Glomerular visceral epithelial cell (primary cell): ENCODE measurements around the gene MRPL42.
A peak's percentile ranks its signal among the peaks of the same experiment; 100 is the strongest.
"Not testable (repeated sequence)": the region's sequence is repeated elsewhere in the genome, so short reads cannot be mapped to it uniquely, and the experiment has no call there.

ENCODE experiments used
- DNase-seq: peaks from one replicate; pipeline ENCODE4 v3.0.0-alpha.2; 2016; ENCODE audit errors: extremely low spot score

The MRPL42 gene

DNA sequence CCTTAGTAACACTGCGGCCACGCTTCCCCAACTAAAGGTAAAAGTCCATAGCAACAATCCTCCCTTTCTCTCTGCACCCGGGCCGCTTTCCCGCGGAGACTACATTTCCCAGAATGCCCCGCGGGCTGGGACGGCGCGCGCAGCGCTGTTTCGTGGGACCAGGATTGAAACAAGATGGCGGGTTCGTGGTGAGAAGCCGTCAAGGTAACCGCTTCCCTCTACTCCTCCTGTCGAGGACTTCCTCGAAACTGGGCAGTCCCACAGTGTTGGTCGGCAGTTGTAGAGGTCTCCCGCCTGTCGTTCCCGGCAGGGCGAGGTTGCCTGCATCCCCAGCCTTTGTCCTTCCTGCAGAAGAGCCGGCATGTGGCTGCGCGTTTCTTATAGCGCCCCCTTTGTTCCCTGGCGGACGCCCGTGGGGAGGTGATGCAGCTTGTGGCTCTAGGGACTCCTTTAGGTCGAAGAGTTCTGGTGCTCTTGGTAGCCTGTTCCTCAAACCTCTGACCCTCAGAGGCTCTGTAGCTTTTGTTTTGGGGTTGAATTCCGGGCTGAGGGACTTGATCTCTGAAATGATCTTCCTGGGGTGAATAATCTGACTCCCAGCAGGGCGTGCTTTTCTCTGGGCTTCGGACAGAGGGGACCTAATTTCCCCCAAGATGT is at the start of gene MRPL42:
TSS of gene MRPL42 (plus strand) at position 164 of the 657 bp plus-strand sequence. CDS start 1,772 bp downstream, outside the sequence.
- DNase-seq, result peak; percentile 87

DNA sequence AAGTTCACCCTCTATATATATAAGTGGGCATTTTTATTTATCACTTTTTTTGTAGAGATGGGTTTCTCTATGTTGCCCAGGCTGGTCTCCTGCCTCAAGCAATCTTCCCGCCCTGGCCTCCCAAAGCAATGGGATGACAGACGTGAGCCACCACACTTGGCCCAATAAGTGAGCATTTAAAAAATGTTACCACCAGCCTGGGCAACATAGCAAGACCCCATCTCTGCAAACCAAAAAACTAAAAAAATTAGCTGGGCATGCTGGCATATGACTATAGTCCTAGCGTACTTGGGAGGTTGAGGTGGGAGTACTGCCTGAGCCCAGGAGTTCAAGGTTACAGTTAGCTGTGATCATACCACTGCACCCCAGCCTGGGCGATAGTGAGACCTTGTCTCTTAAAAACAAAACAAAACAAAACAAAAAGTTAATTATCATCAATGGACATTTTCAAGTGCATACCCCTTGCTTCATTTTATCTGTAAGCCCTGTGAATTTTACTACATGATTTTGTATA is 49.3 kb upstream of the MRPL42 start:
- no peak for DNase-seq

DNA sequence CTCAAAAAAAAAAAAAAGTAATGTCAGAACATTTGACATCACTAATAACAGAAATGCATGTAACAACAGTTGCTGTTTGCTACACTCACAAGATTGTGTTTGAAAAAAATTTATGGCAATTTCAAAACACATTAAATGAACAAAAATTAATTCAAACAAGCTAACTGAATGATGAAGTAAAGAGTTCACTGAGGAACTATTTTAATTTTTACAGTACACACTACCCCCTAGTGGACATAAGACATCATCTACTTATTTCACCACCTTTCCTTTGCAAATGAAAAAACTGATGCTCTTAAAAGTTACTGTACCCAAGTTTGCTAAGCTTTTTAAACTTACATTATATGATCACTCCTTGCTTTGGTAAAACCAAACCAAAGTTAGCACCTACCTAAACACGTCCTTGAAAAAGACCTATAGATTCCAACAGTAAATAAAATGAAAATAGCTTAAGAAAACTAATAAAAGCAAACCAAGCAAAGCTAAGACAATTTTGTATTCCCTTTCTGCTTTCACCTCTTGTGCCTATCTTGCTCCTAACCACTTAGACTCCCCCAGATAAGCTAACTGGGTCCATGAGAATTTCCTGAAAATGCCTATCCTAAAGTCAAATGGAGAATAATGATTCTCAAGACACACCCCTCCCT is 47.8 kb upstream of the MRPL42 start:
- peak; percentile 34 for DNase-seq

DNA sequence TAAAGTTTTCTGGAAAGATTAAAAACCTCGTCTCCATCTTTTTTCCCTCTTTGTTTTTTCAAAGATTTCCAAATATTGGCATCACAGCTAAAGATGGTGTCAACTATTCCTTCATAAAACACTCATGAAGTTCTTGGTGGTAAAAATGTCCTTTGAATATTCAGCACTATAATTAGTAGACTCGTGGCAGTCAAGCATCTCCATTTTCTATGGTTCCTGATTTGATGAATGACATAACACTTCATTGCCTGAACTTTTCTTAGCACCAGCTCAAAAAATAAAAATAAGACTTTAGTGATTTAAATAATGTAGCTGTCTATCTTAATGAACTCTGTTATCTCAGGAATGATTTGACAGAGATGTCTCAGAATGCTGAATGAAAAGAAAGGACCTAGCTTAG is 45.3 kb upstream of the MRPL42 start:
- no peak for DNase-seq

DNA sequence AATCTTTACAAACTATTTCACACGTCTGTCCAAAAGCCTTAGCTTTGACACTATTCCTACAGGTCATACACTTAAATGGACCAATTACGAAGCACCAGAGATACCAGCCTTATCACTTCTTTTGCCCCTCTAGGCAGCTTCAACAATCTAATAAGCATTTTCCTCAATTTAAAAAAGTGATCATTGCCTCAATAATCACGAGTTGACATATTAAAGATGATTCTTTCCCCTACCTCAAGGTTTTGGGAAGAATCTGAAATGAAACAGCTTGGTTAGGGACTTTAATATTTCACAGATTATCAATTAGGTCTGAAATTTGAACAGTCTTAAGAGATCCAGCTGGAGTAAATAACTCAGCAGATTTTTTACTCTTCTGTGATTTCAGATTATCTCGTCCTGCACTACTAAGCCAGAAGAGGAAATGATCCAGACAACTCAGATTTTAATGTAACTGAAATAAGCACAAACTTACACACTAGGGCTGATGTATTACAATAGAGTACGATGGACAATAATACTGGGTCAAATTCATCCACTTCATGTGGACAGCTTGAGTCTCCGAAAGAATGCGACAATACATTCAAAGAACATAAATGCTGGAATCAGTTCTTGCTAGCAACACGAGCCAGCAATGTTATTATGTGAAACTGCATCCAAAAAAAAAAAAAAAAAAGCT is 41.4 kb upstream of the MRPL42 start:
- DNase-seq, result no peak

DNA sequence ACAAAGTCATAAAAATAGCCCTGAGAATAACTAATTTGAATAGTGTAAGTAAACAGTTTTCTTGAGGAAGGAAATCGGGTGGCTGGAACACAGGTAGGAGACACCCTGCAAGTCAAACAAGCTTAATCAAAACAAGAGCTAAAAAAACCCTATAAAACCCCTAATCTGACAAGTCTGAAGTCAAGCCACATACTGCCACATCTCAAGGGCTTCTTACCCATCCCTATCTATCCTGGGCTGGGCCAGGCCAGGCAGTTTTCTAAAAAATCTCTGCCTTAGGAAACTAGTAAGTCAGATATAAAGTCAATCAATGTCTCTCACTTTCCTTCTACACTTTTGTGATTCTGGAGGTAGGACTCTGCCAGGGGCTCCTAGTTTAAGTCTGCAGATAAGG is 40.9 kb upstream of the MRPL42 start:
- DNase-seq, result no peak

DNA sequence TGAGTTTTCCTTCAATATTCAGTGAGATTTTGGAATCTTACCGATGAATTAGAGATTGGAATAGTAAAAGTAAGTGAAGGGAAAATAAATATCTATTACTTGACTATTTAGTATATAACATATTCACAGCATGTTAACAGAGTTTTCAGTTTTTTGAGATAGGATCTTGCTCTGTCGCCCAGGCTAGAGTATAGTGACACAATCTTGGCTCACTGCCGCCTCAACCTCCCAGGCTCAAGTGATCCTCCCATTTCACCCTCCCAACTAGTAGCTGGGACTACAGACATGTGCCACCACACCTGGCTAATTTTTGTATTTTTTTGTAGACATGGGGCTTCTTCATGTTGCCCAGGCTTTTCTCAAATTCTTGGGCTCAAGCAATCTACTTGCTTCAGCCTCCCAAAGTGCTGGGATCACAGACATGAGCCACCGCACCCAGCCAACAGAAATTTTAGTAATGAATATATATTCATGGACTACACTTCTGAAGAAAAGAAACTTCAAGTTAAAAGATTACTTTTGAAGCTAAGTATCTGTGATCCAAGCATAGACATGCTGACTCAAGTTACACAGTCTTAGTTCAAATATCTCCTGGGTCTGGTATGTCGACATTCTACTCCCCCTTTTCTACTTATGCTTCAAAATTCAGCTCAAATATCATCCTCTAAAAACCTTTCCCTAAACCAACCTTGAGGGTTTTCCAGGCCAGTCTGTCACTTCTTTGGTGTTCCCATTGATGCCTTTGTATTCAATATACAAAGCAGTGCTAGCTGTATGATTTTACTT is 39.3 kb upstream of the MRPL42 start:
- no peak for DNase-seq

DNA sequence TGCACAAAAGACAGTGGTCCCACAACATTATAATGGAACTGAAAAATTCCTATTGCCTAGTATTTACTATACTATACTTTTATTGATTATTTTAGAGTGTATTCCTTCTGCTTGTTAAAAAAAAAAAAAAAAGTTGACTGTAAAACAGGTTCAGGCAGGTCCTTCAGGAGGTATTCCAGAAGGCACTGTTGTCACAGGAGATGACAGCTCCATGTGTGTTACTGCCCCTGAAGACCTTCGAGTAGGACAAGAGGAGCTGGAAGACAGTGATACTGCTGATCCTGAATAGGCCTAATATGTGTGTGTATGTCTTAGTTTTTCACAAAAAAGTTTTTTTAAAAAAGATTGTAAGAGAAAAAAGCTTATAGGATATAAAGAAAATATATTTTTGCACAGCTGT is 37.9 kb upstream of the MRPL42 start:
- no peak for DNase-seq

DNA sequence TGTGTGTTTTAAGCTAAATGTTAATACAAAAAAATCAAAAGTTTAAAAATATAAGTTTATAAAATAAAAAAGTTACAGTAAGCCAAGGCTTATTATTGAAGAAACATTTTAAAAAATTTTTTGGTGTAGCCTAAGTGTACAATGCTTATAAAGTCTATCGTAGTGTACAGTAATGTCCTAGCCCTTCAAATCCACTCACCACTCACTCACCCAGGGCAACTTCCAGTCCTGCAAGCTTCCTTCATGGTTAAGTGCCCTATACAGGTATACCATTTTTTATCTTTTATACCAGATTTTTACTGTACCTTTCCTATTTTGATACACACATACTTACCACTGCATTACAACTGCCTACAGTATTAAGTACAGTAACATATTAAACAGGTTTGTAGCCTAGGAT is 37.5 kb upstream of the MRPL42 start:
- no peak for DNase-seq

DNA sequence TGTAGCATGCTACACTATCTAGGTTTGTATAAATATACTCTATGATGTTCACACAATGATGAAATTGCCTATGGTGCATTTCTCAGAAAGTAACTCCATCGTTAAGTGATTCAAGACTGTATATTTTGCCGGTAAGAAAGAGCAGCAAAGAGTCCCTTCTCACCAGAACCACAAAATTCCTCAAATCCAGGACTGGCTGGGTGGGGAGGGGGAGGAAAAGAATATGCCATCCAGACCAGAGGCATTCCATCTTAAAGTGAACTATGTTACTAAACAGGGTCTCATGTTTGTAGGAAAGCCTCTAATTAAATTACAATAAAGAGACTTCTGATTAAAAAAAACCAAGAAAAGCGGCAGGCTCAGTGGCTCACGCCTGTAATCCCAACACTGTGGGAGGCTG is 37.0 kb upstream of the MRPL42 start:
- no peak for DNase-seq

DNA sequence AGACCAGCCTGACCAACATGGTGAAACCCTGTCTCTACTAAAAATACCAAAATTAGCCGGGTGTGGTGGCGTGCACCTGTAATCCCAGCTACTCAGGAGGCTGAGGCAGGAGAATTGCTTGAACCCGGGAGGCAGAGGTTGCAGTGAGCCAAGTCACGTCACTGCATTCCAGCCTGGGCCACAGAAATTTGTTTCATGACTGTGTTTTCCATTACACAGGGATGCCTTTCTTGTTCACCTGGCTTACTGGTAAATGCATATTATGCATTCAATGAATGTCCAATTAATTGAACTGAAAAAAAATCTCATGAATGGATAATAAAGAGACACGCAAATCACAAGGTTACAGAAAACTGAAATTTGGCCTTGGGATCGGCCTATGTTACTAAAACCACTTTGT is 35.3 kb upstream of the MRPL42 start:
- DNase-seq, result not testable (repeated sequence)

DNA sequence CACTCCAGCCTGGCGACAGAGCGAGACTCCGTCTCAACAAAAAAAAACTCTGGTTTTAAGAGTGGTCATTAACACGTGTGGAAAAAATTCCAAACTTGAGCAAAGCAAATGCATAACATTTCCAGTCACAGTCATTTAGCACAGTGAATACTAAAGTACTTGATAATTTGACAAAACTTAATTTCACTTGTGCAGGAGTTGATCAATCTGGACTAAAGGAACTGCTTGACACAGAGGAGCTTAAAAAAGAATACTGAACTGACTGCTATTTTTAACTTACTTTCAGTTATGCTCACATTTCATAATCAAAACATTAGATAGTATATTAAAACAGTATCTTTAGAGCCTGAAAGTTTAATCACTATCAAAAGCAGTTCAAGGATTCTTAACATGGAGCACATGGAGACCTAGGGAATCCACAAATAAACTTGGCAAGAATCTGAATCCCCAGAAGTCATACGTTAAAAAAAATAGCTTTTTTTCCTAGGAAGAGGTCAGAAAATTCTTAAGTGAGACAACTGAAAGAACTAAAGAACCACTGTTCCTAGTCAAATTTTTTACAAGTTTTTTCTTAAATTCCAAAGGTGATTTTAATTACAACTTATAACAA is 33.0 kb upstream of the MRPL42 start:
- no peak for DNase-seq

DNA sequence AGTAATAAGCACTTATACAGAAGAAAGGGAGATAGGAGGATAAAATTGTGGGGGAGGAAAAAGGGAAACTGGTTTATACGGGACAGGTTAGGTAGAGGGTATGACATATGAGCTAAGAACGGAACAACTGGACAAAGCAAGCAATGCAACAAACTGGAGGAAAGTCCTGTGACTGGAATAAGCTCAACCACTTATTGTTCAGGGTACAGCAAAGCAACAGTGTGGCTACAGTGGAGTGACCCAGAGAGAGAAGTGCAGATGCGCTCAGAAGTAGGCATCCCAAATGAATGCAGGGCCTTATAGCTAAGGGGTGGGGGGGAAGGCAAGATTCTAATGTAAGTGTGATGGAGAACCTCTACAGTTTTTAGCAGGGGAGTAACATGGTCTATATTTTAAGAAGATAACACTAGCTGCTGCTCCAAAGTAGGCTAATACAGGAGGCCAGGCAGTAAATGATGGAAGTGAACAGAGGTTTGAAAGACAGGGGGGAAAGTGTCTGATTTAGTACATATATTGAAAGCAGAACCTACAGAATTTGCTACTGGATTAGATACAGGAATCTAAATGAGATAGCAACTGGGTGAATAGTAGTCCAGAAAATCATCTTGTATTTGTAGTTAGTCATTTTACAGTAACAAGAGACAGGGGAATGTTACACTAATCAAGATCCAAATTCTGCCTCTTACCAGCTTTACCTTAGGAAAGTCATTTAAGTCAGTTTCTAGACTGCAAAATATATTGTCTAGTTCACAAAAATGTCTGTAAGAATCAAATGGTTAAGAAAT is 28.9 kb upstream of the MRPL42 start:
- no peak for DNase-seq

DNA sequence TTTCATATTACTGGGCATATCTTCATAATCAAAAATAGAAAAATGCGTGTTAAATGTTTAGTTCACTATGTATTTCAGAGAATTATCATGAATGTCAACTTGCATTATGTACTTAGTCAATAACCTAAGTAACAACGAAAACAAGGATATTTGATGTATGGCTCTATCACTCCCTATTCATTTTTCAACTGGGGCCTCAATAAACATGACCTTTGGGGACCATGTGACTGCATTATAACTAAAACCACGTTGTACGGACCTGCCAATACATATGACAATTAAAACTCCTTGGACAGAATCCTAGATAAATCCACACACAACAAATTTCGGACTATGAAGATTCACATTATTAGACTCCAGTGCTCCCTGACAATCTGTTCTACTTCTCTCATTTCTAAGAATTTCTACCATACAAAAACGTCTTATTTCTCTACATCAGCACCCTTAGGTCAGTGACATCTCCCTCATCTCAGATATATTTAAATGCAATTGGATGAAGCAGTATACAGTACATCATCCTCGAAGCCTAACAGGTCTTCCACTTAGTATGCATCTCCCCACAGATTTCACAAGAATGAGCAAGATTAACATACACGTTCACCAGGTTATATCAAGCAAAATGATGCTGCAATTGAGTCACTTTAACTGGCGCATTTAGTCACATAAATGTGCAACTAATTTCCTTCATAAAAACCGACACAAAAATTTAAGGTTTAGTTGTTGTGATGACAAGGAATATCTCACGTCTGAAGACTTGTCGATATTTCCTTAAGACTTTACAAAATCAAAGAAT is 27.1 kb upstream of the MRPL42 start:
- DNase-seq, result no peak

DNA sequence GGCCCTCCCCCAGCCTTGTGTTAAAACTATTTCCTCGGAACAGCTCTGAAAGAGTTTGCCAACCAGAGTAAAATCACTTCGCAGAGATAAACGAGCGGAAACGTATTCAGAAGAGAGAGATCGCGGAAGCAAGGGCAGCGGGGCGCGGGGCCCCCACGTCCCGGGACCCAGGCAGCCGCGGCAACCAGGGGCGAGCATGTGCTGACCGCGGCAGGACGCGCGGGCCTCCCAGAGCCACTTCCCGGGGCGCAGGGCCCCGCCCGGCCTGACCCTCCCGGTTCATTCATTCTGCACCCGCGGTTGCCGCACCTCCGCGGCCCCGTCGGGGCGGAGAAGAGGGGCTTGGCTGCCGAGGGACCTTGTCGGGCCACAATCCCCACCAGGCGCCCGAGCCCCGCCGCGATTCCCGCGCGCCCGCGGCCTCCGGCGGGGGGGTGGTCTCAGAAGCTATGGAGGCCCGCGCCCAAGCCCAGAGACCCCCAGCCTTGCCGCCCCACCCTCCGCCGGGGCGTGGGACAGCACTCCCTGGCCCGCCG is 26.2 kb upstream of the MRPL42 start:
- DNase-seq, result peak; percentile 11

DNA sequence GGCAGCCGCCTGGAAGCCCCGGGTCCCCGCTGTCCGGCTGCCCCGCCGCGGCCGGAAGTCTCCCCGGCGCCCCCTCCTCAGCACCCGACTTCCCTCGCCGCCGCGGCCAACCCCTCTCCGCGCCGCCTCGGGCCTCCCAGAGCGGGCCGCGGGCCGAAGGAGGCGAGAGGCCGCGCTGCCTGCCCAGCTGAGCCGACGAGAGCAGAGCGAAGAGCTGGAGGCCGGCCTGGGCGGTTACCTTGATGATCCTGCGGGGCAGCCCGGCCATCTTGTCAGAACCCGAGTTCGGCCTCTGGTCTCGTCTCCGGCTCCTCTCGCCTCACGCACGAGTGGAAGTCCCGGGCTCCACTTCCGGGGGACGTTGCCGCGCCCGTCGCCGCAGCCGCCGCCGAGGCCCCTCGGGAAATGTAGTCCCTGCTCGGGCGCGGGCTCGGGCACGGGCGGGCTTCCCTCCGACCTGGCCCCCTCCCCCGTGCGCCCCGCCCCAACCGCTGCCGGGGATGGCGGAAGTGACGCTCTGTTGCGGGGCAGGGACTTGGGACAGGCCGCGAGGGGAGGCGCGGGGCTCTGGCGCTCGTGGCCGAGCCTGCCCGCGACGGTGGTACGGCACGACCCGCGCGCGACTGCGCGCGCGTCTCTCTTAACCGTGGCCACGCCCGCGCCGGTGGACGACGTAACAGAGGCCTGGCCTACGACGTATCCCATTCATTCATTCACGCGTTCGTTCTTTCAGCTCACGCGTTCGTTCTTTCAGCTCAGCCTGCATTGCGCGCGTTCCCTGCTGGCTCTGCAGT is 25.5 kb upstream of the MRPL42 start, which contains the start of gene UBE2N:
TSS of gene UBE2N (minus strand) at position 331 of the 794 bp plus-strand sequence. CDS start at position 268, 63 bp downstream.
- peak; percentile 95 for DNase-seq

DNA sequence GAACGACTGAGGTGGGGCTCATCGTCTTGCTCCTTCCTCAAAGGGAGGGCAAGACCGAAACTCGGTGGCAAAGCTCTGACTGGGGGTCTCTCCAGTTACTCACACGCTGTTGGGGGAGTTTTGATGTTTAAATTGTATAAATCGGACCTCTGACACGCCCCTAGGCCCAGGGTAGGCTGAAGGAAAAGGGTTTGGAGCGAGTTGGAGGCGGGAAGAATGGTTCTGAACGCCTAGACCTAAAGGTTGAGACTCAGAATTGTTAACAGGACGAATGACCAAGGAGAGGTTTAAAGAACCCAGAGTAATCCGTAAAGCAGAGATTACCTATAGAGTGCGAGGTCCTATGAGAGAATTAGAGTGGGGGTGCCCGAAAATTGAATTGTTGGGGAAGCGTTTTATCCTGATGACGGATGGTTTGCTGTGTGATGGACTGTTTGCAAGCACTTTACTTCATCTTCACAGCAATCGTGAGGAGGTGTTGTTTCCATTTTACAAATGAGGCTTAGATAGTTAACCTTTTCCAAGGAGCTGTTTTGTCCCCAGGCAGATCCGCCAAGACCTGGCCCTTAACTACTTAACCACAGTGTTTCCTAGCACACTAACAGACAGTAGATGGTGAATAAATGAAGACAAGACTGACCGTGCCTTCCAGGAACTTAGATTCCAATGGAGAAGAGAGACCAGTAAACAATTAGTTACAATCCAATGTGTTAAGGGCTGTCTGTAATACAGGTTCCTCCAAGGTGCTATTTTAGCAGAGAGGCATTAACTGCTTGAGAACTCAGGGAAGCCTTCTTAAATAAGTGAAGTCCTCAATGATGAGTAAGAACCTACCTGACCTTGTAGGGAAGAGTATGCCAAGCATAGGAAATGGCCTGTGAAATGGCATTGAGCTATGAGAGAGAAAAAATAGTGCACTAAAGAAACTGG is 24.6 kb upstream of the MRPL42 start:
- no peak for DNase-seq

DNA sequence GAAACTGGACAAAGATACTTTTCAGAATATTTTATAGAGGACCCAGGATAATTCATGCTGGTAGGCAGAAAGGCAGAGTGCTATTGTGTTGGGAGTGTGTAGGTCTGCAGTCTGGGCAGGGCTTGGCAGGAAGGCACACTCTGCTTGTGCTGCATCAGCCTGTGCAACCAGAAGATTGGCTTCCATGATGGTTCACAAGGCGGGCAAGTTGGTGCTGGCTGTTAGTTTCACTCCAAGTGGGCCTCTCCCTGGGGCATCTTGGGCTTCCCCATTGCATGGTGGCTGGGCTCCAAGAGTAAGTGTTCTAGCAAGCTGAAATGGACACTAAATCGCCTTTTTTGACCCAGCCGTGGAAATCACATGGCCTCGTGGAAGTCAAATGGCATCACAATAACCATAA is 23.7 kb upstream of the MRPL42 start:
- no peak for DNase-seq
